ENCODE data around the gene HBP1.

HBP1 gene

DNA sequence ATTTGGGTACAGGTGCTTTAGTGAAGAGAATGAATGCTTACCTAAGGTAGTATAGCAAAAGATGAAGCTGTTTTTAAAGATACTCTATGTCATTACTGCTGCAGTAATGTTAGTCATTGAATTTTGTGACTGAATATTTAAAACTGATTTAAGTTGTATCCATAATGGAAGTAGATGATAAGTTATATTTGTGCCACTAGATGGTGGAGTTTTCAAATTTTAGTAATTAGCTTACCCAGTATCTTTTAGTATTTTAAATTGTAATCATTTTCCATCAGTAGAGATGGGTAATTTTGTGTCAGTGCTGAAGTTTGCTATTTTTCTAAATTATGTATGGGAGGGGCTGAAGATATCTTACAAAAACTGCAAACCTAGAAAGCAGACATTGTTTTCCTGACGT is 25.2 kb downstream of the HBP1 start:
- Histone ChIP-seq H3K27me3 (no peaks in the 10 kb centered on the region), H3K4me3 (ENCODE audit: low read depth in 1 of 2, low read length in 1 of 2) (no peak overlapping the region), H3K9me3 (peaks cover 5% of the 10 kb centered on the region), H3K4me1 (ENCODE audit: control insufficient read depth in 1 of 2, insufficient read depth in 1 of 2, low read depth in 1 of 2, low read length in 1 of 2) (no peaks in the 10 kb centered on the region), H3K36me3 (peaks cover 96% of the 10 kb centered on the region), H3K27ac (no peak overlapping the region)
- TF ChIP-seq, protein P1, sequence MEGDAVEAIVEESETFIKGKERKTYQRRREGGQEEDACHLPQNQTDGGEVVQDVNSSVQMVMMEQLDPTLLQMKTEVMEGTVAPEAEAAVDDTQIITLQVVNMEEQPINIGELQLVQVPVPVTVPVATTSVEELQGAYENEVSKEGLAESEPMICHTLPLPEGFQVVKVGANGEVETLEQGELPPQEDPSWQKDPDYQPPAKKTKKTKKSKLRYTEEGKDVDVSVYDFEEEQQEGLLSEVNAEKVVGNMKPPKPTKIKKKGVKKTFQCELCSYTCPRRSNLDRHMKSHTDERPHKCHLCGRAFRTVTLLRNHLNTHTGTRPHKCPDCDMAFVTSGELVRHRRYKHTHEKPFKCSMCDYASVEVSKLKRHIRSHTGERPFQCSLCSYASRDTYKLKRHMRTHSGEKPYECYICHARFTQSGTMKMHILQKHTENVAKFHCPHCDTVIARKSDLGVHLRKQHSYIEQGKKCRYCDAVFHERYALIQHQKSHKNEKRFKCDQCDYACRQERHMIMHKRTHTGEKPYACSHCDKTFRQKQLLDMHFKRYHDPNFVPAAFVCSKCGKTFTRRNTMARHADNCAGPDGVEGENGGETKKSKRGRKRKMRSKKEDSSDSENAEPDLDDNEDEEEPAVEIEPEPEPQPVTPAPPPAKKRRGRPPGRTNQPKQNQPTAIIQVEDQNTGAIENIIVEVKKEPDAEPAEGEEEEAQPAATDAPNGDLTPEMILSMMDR (IDR thresholded peaks at IDR 0.05): no peak

DNA sequence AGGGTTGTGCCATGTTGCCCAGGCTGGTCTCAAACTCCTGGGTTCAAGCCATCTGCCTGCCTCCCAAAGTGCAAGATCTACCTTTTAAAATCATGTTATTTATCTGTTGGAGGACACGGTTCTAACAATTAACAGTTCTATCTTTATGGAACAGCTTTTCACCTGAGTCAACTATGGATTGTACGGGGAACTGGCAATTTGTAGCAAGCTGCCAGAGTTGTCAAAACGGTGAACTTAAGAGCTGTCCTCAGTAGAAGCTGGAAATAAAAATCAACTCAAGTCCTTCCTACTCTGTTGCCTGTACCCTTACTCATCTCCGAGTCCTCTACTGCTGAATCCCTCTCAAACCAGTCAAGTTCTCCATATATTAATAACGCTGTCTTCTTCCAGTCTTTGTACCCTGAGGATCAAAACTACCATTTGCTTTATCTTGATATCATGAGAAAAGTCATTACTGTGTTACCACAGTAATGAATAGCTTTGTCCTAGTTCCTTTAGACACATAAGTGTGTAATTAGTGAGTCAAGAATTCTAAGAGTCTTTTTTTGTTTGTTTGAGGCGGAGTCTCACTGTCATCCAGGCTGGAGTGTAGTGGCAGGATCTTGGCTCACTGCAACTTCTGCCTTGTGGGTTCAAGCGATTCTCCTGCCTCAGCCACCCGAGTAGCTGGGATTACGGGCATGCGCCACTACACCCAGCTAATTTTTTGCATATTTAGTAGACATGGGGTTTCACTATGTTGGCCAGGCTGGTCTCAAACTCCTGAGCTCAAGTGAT is 28.2 kb downstream of the HBP1 start:
- Histone ChIP-seq H3K27ac (no peak overlapping the region), H3K4me3 (ENCODE audit: low read depth in 1 of 2, low read length in 1 of 2) (no peak overlapping the region), H3K36me3 (peaks cover 96% of the 10 kb centered on the region), H3K9me3 (peaks cover 5% of the 10 kb centered on the region), H3K4me1 (ENCODE audit: control insufficient read depth in 1 of 2, insufficient read depth in 1 of 2, low read depth in 1 of 2, low read length in 1 of 2) (no peaks in the 10 kb centered on the region), H3K27me3 (no peaks in the 10 kb centered on the region)
- TF ChIP-seq, protein P1 (IDR thresholded peaks at IDR 0.05): no peak

DNA sequence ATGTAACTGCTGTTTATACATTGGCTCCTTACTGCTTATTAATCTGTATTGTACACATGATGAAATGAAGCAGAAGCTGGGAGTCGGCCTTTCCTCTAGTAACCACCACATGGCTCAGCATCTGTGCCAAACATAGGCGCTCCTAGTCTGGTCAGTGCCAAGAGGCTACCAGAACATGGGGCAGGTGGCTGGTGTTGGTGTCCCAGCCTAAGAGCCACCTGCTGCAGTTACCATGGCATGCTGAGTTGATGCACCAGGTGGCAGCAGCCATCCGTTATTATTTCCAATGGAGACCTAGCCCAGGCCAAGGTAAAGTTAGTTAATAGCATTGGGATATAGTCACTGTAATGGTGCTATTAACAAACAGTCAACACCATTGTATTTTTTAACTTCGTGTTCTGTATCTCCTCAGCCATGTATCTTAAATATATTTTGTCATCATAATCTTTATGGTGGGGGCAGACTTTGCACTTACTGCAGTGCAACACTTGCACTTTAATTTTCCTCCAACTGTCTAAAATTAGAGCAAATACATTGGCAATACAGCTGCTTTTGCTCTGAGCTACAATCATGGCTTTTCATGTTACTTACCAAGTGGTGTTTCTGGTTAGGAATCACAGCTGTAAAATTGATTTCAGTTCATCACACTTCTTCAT is 33.1 kb downstream of the HBP1 start:
- TF ChIP-seq, protein P1 (IDR thresholded peaks at IDR 0.05): no peak
- H3K4me1 ChIP-seq (ENCODE audit: control insufficient read depth in 1 of 2, insufficient read depth in 1 of 2, low read depth in 1 of 2, low read length in 1 of 2): no peaks in the 10 kb centered on the region
- no peaks in the 10 kb centered on the region for H3K27me3 ChIP-seq
- no peak overlapping the region for H3K4me3 ChIP-seq (ENCODE audit: low read depth in 1 of 2, low read length in 1 of 2)
- no peaks in the 10 kb centered on the region for H3K9me3 ChIP-seq
- H3K27ac ChIP-seq: no peak overlapping the region
- peaks cover 100% of the 10 kb centered on the region for H3K36me3 ChIP-seq

DNA sequence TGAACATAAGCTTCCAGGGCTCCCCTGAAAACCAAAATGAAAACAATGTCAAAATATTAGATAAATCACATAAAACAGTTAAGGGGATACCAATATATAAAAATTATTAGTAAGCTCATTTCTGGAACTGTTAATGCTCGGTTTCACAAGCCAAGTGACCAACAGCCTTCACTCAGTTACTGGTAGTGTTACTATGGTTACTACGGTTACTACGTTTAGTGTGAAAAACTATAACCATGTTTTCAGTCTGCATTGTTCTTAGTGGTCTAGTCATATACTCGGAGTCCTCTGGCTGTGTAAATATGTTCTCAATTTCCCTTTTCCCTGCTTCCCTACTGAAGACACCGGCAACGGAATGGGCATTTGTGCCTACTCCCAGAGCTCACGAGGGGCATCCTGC is 34.8 kb downstream of the HBP1 start:
- H3K36me3 ChIP-seq: peaks cover 96% of the 10 kb centered on the region
- no peak overlapping the region for H3K4me3 ChIP-seq (ENCODE audit: low read depth in 1 of 2, low read length in 1 of 2)
- TF ChIP-seq, protein P1 (IDR thresholded peaks at IDR 0.05): no peak
- no peak overlapping the region for H3K27ac ChIP-seq
- no peaks in the 10 kb centered on the region for H3K27me3 ChIP-seq
- no peaks in the 10 kb centered on the region for H3K4me1 ChIP-seq (ENCODE audit: control insufficient read depth in 1 of 2, insufficient read depth in 1 of 2, low read depth in 1 of 2, low read length in 1 of 2)
- H3K9me3 ChIP-seq: no peaks in the 10 kb centered on the region

DNA sequence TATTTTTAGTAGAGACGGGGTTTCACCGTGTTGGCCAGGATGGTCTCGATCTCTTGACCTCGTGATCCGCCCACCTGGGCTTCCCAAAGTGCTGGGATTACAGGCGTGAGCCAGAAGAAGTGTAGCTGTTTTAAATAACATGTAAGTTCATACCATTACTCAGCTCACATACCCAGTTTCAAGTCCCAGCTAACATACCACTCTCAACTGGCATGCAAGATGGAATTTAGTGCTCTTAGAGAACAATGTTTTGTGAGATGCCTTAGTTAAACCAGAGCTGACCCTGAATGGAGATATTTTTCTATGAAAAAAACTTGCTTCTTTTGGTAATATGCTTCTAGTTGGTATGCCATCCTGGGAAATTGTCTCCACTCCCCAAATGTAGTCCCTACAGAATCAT is 37.3 kb downstream of the HBP1 start:
- no peaks in the 10 kb centered on the region for H3K4me1 ChIP-seq (ENCODE audit: control insufficient read depth in 1 of 2, insufficient read depth in 1 of 2, low read depth in 1 of 2, low read length in 1 of 2)
- TF ChIP-seq, protein P1 (IDR thresholded peaks at IDR 0.05): no peak
- peak overlapping the region; percentile 18 for H3K27ac ChIP-seq
- no peak overlapping the region for H3K4me3 ChIP-seq (ENCODE audit: low read depth in 1 of 2, low read length in 1 of 2)
- H3K9me3 ChIP-seq: no peaks in the 10 kb centered on the region
- peaks cover 91% of the 10 kb centered on the region for H3K36me3 ChIP-seq
- H3K27me3 ChIP-seq: no peaks in the 10 kb centered on the region

Measured in neutrophil (primary cell).